ENCODE measurements around the gene LRPAP1.

GRCh38 chr4:3527101-3527913 lies 4.9 kb downstream of the LRPAP1 start:
- TF ChIP-seq CTCF (conservative IDR thresholded peaks at IDR 0.05) (no peak), EZH2 (IDR thresholded peaks at IDR 0.05; ENCODE audit: low read depth) (no peak)

All from PC-9 (cell line).